Measurements from ENCODE around the gene LY6G6C. TPM values are rescaled to one million over a fixed set of nuclear protein-coding genes. Genes with fewer than 3 reads are reported as not detected.
A peak's percentile ranks its signal among the peaks of the same experiment; 100 is the strongest.

Gene LY6G6C
- total and polyA plus RNA-seq, 2 of the 13 experiments (the other 11 are each of a cell fraction or from before 2014, with no cell fraction given): 0.15 TPM; not detected in 1

DNA sequence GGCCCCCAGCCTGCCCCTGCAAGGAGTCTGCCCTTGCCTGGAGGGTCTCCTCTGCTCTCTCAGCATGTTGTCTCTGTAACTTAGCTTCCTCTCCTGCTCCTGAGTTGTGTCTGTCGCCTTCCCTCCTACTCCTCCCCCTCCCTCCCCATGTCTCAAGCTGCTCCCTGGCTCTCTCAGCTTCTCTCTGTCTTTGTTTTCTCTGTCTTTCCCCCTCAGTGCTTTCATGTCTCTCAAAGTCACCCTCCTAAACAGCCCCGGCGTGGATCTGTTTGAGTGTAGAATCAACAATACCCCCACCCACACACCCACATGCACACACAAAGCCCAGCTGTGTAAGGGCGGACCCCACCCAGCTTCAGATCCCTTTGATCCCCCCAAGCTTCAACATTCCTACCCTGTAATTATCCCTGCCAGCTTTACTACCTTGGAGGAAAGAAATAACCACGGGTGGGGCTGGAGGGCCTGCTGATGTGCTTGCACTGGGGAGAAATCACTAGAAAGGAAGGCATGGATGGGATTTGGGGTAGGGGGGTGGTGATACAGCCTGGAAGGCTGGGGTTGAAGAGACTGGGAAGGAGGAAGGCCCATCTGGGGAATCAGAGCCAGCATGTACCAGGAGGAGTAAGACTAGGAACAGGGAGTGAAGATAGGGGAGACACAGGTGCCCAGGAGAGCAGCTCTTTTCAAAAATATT is 7.4 kb downstream of the LY6G6C start (continued):
- TF ChIP-seq ZNF460 (CRISPR knock-in tag; IDR thresholded peaks at IDR 0.05; ENCODE audit: borderline replicate concordance) (no peak), RELA (CRISPR knock-in tag; IDR thresholded peaks at IDR 0.05) (no peak), AGO2 (optimal IDR thresholded peaks at IDR 0.05; ENCODE audit: low read depth, low read length) (no peak), ZNF777 (CRISPR knock-in tag; IDR thresholded peaks at IDR 0.05) (no peak), ZNF510 (CRISPR knock-in tag; IDR thresholded peaks at IDR 0.05; ENCODE audit: low read depth) (no peak), FOXM1 (CRISPR knock-in tag; IDR thresholded peaks at IDR 0.05) (no peak), MAZ (IDR thresholded peaks at IDR 0.05; ENCODE audit: borderline replicate concordance, low read depth, low read length) (no peak), MAZ (CRISPR knock-in tag; IDR thresholded peaks at IDR 0.05; ENCODE audit: low read depth) (no peak), NCOA1 (CRISPR knock-in tag; IDR thresholded peaks at IDR 0.05) (no peak), TEAD3 (CRISPR knock-in tag; optimal IDR thresholded peaks at IDR 0.05; ENCODE audit: borderline replicate concordance) (peak; percentile 36), SOX13 (IDR thresholded peaks at IDR 0.05) (no peak), SOX13 (CRISPR knock-in tag; conservative IDR thresholded peaks at IDR 0.05 in 1 of 2, IDR thresholded peaks at IDR 0.05 in 1 of 2) (peak in 1 of 2 experiments; percentile 71; a peak in 2 of 4 replicates), RBM39 (IDR thresholded peaks at IDR 0.05; ENCODE audit: low read depth, low read length, poor library complexity, severe bottlenecking) (no peak), DNMT1 (CRISPR knock-in tag; IDR thresholded peaks at IDR 0.05) (no peak), ZNF296 (CRISPR knock-in tag; conservative IDR thresholded peaks at IDR 0.05) (no peak), ZNF232 (CRISPR knock-in tag; IDR thresholded peaks at IDR 0.05; ENCODE audit: borderline replicate concordance) (no peak), TCF7 (IDR thresholded peaks at IDR 0.05; ENCODE audit: low read depth) (peak; percentile 71), TBX2 (CRISPR knock-in tag; IDR thresholded peaks at IDR 0.05; ENCODE audit: borderline replicate concordance) (peak; percentile 30; the same call in 1 of the 2 replicates)
- TF ChIP-seq, protein P1, sequence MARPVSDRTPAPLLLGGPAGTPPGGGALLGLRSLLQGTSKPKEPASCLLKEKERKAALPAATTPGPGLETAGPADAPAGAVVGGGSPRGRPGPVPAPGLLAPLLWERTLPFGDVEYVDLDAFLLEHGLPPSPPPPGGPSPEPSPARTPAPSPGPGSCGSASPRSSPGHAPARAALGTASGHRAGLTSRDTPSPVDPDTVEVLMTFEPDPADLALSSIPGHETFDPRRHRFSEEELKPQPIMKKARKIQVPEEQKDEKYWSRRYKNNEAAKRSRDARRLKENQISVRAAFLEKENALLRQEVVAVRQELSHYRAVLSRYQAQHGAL (CRISPR knock-in tag; IDR thresholded peaks at IDR 0.05; ENCODE audit: not compliant biosample characterization): no peak
- TF ChIP-seq, protein P2, sequence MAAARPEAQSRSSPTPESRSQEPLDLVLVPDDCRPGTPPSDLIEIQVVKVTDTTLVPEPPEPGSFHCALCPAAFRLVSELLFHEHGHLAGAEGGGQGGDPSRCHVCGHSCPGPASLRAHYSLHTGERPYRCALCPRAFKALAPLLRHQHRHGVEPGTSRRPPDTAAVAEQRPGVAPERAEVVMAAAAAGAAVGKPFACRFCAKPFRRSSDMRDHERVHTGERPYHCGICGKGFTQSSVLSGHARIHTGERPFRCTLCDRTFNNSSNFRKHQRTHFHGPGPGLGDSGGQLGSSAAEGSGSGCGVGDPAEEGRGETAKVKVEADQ (CRISPR knock-in tag; IDR thresholded peaks at IDR 0.05; ENCODE audit: borderline replicate concordance): no peak
- TF ChIP-seq, protein P3, sequence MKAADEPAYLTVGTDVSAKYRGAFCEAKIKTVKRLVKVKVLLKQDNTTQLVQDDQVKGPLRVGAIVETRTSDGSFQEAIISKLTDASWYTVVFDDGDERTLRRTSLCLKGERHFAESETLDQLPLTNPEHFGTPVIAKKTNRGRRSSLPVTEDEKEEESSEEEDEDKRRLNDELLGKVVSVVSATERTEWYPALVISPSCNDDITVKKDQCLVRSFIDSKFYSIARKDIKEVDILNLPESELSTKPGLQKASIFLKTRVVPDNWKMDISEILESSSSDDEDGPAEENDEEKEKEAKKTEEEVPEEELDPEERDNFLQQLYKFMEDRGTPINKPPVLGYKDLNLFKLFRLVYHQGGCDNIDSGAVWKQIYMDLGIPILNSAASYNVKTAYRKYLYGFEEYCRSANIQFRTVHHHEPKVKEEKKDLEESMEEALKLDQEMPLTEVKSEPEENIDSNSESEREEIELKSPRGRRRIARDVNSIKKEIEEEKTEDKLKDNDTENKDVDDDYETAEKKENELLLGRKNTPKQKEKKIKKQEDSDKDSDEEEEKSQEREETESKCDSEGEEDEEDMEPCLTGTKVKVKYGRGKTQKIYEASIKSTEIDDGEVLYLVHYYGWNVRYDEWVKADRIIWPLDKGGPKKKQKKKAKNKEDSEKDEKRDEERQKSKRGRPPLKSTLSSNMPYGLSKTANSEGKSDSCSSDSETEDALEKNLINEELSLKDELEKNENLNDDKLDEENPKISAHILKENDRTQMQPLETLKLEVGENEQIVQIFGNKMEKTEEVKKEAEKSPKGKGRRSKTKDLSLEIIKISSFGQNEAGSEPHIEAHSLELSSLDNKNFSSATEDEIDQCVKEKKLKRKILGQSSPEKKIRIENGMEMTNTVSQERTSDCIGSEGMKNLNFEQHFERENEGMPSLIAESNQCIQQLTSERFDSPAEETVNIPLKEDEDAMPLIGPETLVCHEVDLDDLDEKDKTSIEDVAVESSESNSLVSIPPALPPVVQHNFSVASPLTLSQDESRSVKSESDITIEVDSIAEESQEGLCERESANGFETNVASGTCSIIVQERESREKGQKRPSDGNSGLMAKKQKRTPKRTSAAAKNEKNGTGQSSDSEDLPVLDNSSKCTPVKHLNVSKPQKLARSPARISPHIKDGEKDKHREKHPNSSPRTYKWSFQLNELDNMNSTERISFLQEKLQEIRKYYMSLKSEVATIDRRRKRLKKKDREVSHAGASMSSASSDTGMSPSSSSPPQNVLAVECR (CRISPR knock-in tag; IDR thresholded peaks at IDR 0.05; ENCODE audit: borderline replicate concordance): peak; percentile 15; the same call in 1 of the 2 replicates
- TF ChIP-seq, protein P4, sequence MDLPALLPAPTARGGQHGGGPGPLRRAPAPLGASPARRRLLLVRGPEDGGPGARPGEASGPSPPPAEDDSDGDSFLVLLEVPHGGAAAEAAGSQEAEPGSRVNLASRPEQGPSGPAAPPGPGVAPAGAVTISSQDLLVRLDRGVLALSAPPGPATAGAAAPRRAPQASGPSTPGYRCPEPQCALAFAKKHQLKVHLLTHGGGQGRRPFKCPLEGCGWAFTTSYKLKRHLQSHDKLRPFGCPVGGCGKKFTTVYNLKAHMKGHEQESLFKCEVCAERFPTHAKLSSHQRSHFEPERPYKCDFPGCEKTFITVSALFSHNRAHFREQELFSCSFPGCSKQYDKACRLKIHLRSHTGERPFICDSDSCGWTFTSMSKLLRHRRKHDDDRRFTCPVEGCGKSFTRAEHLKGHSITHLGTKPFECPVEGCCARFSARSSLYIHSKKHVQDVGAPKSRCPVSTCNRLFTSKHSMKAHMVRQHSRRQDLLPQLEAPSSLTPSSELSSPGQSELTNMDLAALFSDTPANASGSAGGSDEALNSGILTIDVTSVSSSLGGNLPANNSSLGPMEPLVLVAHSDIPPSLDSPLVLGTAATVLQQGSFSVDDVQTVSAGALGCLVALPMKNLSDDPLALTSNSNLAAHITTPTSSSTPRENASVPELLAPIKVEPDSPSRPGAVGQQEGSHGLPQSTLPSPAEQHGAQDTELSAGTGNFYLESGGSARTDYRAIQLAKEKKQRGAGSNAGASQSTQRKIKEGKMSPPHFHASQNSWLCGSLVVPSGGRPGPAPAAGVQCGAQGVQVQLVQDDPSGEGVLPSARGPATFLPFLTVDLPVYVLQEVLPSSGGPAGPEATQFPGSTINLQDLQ (CRISPR knock-in tag; IDR thresholded peaks at IDR 0.05): no peak

All from HepG2 (cell line).